Parathyroid adenoma (tissue), 2 donors: ENCODE results near the gene RGSL1.

Experiments
- H2AFZ ChIP-seq: fragments of 300-600 bp; sonication (generic); one replicate; pipeline ENCODE4 v1.7.0; 2017; ENCODE audit warnings: antibody characterized with exemption, mild to moderate bottlenecking
- H3K27ac ChIP-seq: fragments of 300-600 bp; sonication (generic); one replicate; pipeline ENCODE4 v1.7.0; 2017
- H3K27me3 ChIP-seq: fragments of 300-600 bp; sonication (generic); one replicate; pipeline ENCODE4 v1.7.0; 2017; ENCODE audit warnings: low read length; ENCODE audit not compliant: control insufficient read depth, insufficient read depth
- H3K36me3 ChIP-seq: fragments of 300-600 bp; sonication (generic); one replicate; pipeline ENCODE4 v1.7.0; 2017; ENCODE audit warnings: low read length; ENCODE audit not compliant: control insufficient read depth, insufficient read depth
- H3K4me1 ChIP-seq: fragments of 300-600 bp; sonication (generic); one replicate; pipeline ENCODE4 v1.7.0; 2017; ENCODE audit warnings: control low read depth
- H3K4me2 ChIP-seq: fragments of 300-600 bp; sonication (generic); one replicate; pipeline ENCODE4 v1.7.0; 2017; ENCODE audit warnings: low read length
- H3K4me3 ChIP-seq: fragments of 300-600 bp; sonication (generic); one replicate; pipeline ENCODE4 v1.7.0; 2017; ENCODE audit warnings: low read depth, low read length
- H3K79me2 ChIP-seq: fragments of 300-600 bp; sonication (generic); one replicate; pipeline ENCODE4 v1.7.0; 2017; ENCODE audit warnings: control low read depth
- H3K9ac ChIP-seq: fragments of 300-600 bp; sonication (generic); one replicate; pipeline ENCODE4 v1.7.0; 2017; ENCODE audit warnings: mild to moderate bottlenecking
- H3K9me3 ChIP-seq: fragments of 300-600 bp; sonication (generic); one replicate; pipeline ENCODE4 v1.7.0; 2017; ENCODE audit warnings: low read length; ENCODE audit not compliant: control insufficient read depth
- CTCF ChIP-seq: fragments of 300-600 bp; sonication (generic); IDR thresholded peaks from one replicate; pipeline ENCODE4 v1.7.0; 2017; ENCODE audit warnings: antibody characterized with exemption, mild to moderate bottlenecking
- donor health status: primary hyperparathyroidism.

RGSL1 gene

GRCh38 chr1:182574156-182574555, 124.2 kb downstream of the RGSL1 start:
- Histone ChIP-seq H3K4me1 (no peaks in the 10 kb centered on the region), H3K36me3 (no peaks in the 10 kb centered on the region), H3K27ac (no peak overlapping the region), H3K27me3 (no peaks in the 10 kb centered on the region), H3K4me3 (no peak overlapping the region), H3K9me3 (no peaks in the 10 kb centered on the region), H3K9ac (no peak overlapping the region), H2AFZ (no peak overlapping the region), H3K79me2 (no peaks in the 10 kb centered on the region), H3K4me2 (no peak overlapping the region)
- TF ChIP-seq CTCF = no peak

GRCh38 chr1:182575540-182576149, 125.7 kb downstream of the RGSL1 start:
- no peaks in the 10 kb centered on the region for H3K79me2 ChIP-seq
- H3K9ac ChIP-seq = no peak overlapping the region
- H2AFZ ChIP-seq = no peak overlapping the region
- no peaks in the 10 kb centered on the region for H3K36me3 ChIP-seq
- no peak for TF ChIP-seq CTCF
- no peaks in the 10 kb centered on the region for H3K4me1 ChIP-seq
- H3K27ac ChIP-seq = no peak overlapping the region
- no peak overlapping the region for H3K4me2 ChIP-seq
- no peaks in the 10 kb centered on the region for H3K9me3 ChIP-seq
- H3K27me3 ChIP-seq = no peaks in the 10 kb centered on the region
- no peak overlapping the region for H3K4me3 ChIP-seq

GRCh38 chr1:182580736-182581135, 130.8 kb downstream of the RGSL1 start:
- Histone ChIP-seq H3K27ac (no peak overlapping the region), H3K27me3 (no peaks in the 10 kb centered on the region), H2AFZ (no peak overlapping the region), H3K4me1 (no peaks in the 10 kb centered on the region), H3K4me3 (no peak overlapping the region), H3K9ac (no peak overlapping the region), H3K9me3 (no peaks in the 10 kb centered on the region), H3K4me2 (no peak overlapping the region), H3K79me2 (no peaks in the 10 kb centered on the region), H3K36me3 (no peaks in the 10 kb centered on the region)
- TF ChIP-seq CTCF = no peak

GRCh38 chr1:182584746-182585145, 134.8 kb downstream of the RGSL1 start:
- Histone ChIP-seq H3K27me3 (no peaks in the 10 kb centered on the region), H3K4me3 (no peak overlapping the region), H3K9me3 (no peaks in the 10 kb centered on the region), H3K79me2 (no peaks in the 10 kb centered on the region), H3K36me3 (no peaks in the 10 kb centered on the region), H3K27ac (no peak overlapping the region), H3K4me1 (peaks cover 4% of the 10 kb centered on the region), H2AFZ (no peak overlapping the region), H3K4me2 (no peak overlapping the region), H3K9ac (no peak overlapping the region)
- TF ChIP-seq CTCF = no peak

GRCh38 chr1:182586380-182586779, 136.4 kb downstream of the RGSL1 start:
- peaks cover 4% of the 10 kb centered on the region for H3K4me1 ChIP-seq
- H3K9ac ChIP-seq = no peak overlapping the region
- no peak for TF ChIP-seq CTCF
- no peaks in the 10 kb centered on the region for H3K36me3 ChIP-seq
- H3K27ac ChIP-seq = no peak overlapping the region
- H3K4me2 ChIP-seq = no peak overlapping the region
- H3K79me2 ChIP-seq = no peaks in the 10 kb centered on the region
- no peaks in the 10 kb centered on the region for H3K27me3 ChIP-seq
- H2AFZ ChIP-seq = no peak overlapping the region
- H3K4me3 ChIP-seq = no peak overlapping the region
- H3K9me3 ChIP-seq = no peaks in the 10 kb centered on the region
